Esophagus squamous epithelium (tissue), 5 donors: Measurements from ENCODE around the gene TTBK2. TPM values are rescaled to one million over a fixed set of nuclear protein-coding genes. Genes with fewer than 3 reads are reported as not detected.
"Not testable (repeated sequence)": the region's sequence is repeated elsewhere in the genome, so short reads cannot be mapped to it uniquely, and the experiment has no call there.

Source experiments
- DNase-seq: peaks from one replicate; lab custom pipeline; 2025; lab: John Stamatoyannopoulos, UW
- H3K27ac ChIP-seq, 4 donors: fragments of 200-600 bp; sonication (generic); one replicate each; pipeline ENCODE4 v1.5.1; 2016 to 2019; ENCODE audit warnings: mild to moderate bottlenecking in 1 of 4
- H3K27me3 ChIP-seq, 4 donors: fragments of 200-600 bp; sonication (generic); 1 replicate in 3 of 4; 2 replicates in 1 of 4; pipeline versions ENCODE4 v1.5.1 to v1.6.0; 2017 to 2021; ENCODE audit warnings: antibody characterized with exemption in 1 of 4
- H3K36me3 ChIP-seq, 3 donors: fragments of 200-600 bp; sonication (generic); one replicate each; pipeline ENCODE4 v1.5.1; 2016 to 2019
- H3K4me1 ChIP-seq, 3 donors: fragments of 200-600 bp; sonication (generic); one replicate each; pipeline ENCODE4 v1.5.1; 2017 to 2019
- H3K4me3 ChIP-seq, 4 donors: fragments of 200-600 bp; sonication (generic); 1 replicate in 3 of 4; 2 replicates in 1 of 4; pipeline ENCODE4 v1.5.1; 2016 to 2019; ENCODE audit warnings: mild to moderate bottlenecking in 2 of 4, moderate library complexity in 1 of 4
- H3K9me3 ChIP-seq, 3 donors: fragments of 200-600 bp; sonication (generic); one replicate each; pipeline ENCODE4 v1.5.1; 2016 to 2019
- POLR2A ChIP-seq, 4 donors: fragments of 450-650 bp; IDR thresholded peaks; one replicate each; pipeline ENCODE4 v1.6.1; 2017; ENCODE audit warnings: antibody characterized with exemption in 4 of 4, mild to moderate bottlenecking in 4 of 4, moderate library complexity in 3 of 4
- WGBS, 2 donors: methylation state at CpG; one replicate each; pipeline ENCODE4 v1.1.5; 2018; 5-methylcytosine and 5-hydroxymethylcytosine counted together
- intact Hi-C: fragments of 100-400 bp; cut with DNase I; formaldehyde crosslinking; loops from one replicate; pipeline ENCODE4 v1.15.0; 2022
- total RNA-seq, 4 donors: library from RNA; depleted of rRNA; stranded (reverse); fragments of >200 nt; gene quantifications; one replicate each; pipeline ENCODE4 v1.1.0, GENCODE V29; 2016
- TF ChIP-seq, protein P1 (sequence below), 6 experiments: fragments of 450-650 bp in 4 of 6; fragments of 200-600 bp in 2 of 6; sonication (generic) in 2 of 6; IDR thresholded peaks; one replicate each; pipeline ENCODE4 v1.5.1; 2016 to 2019; ENCODE audit warnings: antibody characterized with exemption in 6 of 6, mild to moderate bottlenecking in 4 of 6, moderate library complexity in 4 of 6
- donor health status: DM: yes; HTN: yes; CAD: no.

TTBK2 gene
- total RNA-seq, 4 donors from 2014 or later = 5.8 to 11.8 (median 6.8) TPM

DNA sequence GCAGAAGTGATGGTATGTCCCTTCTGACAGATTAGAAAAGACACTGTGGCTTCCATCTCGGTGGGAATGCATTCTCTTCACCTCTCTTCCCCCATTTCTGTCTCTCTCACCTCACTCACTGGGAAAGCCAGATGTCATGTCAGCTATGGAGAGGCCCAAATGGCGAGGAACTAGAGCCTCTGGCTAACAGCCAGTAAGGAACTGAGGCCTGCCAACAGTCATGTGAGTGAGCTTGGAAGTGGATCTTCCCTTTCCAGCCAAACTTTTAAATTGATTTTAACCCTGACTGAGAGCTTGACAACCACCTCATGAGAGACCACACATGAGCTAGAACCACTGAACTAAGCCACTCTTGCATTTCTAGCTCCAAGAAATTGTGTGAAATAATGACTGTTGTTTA, 148.4 kb downstream of the TTBK2 start:
- Histone ChIP-seq H3K27ac (no peak overlapping the region), H3K4me1 (peaks cover 0 to 11% (median 0%) of the 10 kb centered on the region in 3 donors), H3K4me3 (no peak overlapping the region), H3K27me3 (no peaks in the 10 kb centered on the region), H3K36me3 (peaks cover 0 to 44% (median 0%) of the 10 kb centered on the region in 3 donors), H3K9me3 (no peaks in the 10 kb centered on the region)
- TF ChIP-seq, protein P1, sequence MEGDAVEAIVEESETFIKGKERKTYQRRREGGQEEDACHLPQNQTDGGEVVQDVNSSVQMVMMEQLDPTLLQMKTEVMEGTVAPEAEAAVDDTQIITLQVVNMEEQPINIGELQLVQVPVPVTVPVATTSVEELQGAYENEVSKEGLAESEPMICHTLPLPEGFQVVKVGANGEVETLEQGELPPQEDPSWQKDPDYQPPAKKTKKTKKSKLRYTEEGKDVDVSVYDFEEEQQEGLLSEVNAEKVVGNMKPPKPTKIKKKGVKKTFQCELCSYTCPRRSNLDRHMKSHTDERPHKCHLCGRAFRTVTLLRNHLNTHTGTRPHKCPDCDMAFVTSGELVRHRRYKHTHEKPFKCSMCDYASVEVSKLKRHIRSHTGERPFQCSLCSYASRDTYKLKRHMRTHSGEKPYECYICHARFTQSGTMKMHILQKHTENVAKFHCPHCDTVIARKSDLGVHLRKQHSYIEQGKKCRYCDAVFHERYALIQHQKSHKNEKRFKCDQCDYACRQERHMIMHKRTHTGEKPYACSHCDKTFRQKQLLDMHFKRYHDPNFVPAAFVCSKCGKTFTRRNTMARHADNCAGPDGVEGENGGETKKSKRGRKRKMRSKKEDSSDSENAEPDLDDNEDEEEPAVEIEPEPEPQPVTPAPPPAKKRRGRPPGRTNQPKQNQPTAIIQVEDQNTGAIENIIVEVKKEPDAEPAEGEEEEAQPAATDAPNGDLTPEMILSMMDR (IDR thresholded peaks at IDR 0.05) = no peak
- TF ChIP-seq POLR2A (IDR thresholded peaks at IDR 0.05) = no peak
- intact Hi-C loops = no loop called here
- 52 to 66% methylated on average over 2 of the region's 2 CpGs for WGBS, 2 donors
- no peak for DNase-seq

DNA sequence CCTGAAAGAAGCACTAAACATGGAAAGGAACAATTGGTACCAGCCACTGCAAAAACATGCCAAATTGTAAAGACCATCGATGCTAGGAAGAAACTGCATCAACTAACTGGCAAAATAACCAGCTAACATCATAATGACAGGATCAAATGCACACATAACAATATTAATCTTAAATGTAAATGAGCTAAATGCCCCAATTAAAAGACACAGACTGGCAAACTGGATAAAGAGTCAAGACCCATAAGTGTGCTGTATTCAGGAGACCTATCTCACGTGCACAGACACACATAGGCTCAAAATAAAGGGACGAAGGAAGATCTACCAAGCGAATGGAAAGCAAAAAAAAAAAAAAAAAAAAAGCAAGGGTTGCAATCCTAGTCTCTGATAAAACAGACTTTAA, 154.5 kb downstream of the TTBK2 start:
- H3K4me3 ChIP-seq, H3K27ac ChIP-seq, H3K4me1 ChIP-seq, intact Hi-C loops, DNase-seq, H3K27me3 ChIP-seq: not testable (repeated sequence)
- 64 to 90% methylated on average over 4 of the region's 4 CpGs for WGBS, 2 donors
- Histone ChIP-seq H3K36me3 (peaks cover 0 to 28% (median 0%) of the 10 kb centered on the region in 3 donors), H3K9me3 (peaks cover 0 to 15% (median 8%) of the 10 kb centered on the region in 3 donors)

DNA sequence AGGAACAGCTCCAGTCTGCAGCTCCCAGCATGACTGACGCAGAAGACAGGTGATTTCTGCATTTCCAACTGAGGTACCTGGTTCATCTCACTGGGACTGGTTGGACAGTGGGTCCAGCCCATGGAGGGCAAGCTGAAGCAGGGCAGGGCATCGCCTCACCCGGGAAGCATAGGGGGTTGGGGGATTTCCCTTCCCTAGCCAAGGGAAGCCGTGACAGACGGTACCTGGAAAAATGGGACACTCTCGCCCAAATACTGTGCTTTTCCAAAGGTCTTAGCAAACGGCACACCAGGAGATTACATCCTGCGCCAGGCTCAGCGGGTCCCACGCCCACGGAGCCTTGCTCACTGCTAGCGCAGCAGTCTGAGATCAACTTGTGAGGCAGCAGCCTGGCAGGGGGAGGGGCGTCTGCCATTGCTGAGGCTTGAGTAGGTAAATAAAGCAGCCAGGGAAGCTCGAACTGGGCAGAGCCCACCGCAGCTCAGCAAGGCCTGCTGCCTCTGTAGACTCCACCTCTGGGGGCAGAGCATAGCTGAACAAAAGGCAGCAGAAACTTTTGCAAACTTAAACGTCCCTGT, 156.3 kb downstream of the TTBK2 start:
- DNase-seq, H3K27me3 ChIP-seq, H3K4me1 ChIP-seq, H3K27ac ChIP-seq, H3K4me3 ChIP-seq, intact Hi-C loops: not testable (repeated sequence)
- peaks cover 0 to 28% (median 0%) of the 10 kb centered on the region in 3 donors for H3K36me3 ChIP-seq
- 100% methylated on average over 2 of the region's 16 CpGs for WGBS, 2 donors
- peaks cover 0 to 26% (median 16%) of the 10 kb centered on the region in 3 donors for H3K9me3 ChIP-seq

DNA sequence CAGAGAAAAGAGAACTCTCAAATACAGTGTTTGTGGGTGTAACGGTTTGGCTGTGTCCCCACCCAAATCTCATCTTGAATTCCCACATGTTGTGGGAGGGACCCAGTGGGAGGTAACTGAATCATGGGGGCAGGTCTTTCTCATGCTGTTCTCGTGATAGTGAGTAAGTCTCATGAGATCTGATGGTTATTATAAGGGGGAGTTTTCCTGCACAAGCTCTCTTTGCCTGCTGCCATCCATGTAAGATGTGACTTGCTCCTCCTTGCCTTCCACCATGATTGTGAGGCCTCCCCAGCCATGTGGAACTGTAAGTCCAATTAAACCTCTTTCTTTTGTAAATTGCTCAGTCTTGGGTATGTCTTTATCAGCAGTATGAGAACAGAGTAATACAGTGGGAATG, 158.8 kb downstream of the TTBK2 start:
- H3K4me1 ChIP-seq, intact Hi-C loops, H3K4me3 ChIP-seq, H3K27me3 ChIP-seq, DNase-seq, H3K27ac ChIP-seq: not testable (repeated sequence)
- 88% methylated on average over 2 of the region's 2 CpGs for WGBS, 2 donors
- Histone ChIP-seq H3K9me3 (peaks cover 0 to 26% (median 16%) of the 10 kb centered on the region in 3 donors), H3K36me3 (peaks cover 0 to 28% (median 0%) of the 10 kb centered on the region in 3 donors)

DNA sequence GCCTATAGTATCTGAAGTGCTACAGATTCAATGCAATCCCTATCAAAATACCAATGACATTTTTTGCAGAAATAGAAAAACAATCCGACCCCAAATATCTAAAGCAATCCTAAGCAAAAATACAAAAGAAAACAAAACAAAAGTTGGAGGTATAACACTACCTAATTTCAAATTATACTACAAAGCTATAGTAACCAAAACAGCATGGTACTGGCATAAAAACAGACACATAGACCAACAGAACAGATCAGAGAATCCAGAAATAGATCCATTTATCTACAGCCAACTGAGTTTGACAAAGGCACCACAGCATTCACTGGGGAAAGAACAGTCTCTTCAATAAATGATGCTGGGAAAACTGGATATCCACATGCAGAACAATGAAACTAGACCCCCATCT, 159.8 kb downstream of the TTBK2 start:
- H3K4me1 ChIP-seq = peaks cover 0 to 5% (median 0%) of the 10 kb centered on the region in 3 donors
- intact Hi-C loops = no loop called here
- no peak for TF ChIP-seq POLR2A (IDR thresholded peaks at IDR 0.05)
- TF ChIP-seq, protein P1 (IDR thresholded peaks at IDR 0.05) = no peak
- peaks cover 0 to 26% (median 16%) of the 10 kb centered on the region in 3 donors for H3K9me3 ChIP-seq
- peaks cover 0 to 28% (median 0%) of the 10 kb centered on the region in 3 donors for H3K36me3 ChIP-seq
- no peaks in the 10 kb centered on the region for H3K27me3 ChIP-seq
- WGBS, 2 donors = 75 to 100% methylated on average over 1 of the region's 1 CpG
- H3K27ac ChIP-seq = no peak overlapping the region
- DNase-seq = no peak
- H3K4me3 ChIP-seq = no peak overlapping the region

DNA sequence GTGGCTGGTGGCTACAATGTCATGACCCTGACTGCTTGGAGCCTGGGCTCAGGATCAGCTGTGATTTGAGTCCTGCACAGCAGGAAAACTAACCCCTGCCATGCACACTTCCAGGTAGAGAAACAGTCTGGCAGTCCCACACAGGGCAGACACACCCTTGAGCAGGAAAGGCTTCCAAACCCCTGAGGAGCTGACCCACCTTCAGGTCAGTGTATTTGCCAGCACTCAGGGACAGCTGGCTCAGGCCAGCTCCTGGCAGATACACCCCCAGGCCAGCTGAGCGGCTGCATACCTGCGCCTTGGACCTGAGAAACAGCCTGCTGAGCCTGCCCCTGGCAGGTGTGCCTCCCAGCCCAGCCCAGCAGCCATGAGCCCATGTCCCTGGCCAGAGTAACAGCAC, 161.5 kb downstream of the TTBK2 start:
- Histone ChIP-seq H3K27me3 (no peaks in the 10 kb centered on the region), H3K4me1 (peaks cover 0 to 5% (median 0%) of the 10 kb centered on the region in 3 donors), H3K9me3 (peaks cover 0 to 26% (median 16%) of the 10 kb centered on the region in 3 donors), H3K27ac (no peak overlapping the region), H3K36me3 (peaks cover 0 to 18% (median 0%) of the 10 kb centered on the region in 3 donors), H3K4me3 (no peak overlapping the region)
- WGBS, 2 donors = 90 to 100% methylated on average over 1 to 2 of the region's 2 CpGs
- no peak for DNase-seq
- no peak for TF ChIP-seq POLR2A (IDR thresholded peaks at IDR 0.05)
- TF ChIP-seq, protein P1 (IDR thresholded peaks at IDR 0.05) = no peak
- intact Hi-C loops = no loop called here
